Measurements from ENCODE around the gene AK6.

Gene AK6

GRCh38 chr5:69364850-69365249 lies 4.5 kb downstream of the AK6 start:
- Histone ChIP-seq H3K4me1 (peaks cover 4% of the 10 kb centered on the region), H3K27me3 (ENCODE audit: control insufficient read depth, insufficient read depth, low read length) (no peaks in the 10 kb centered on the region), H3K4me2 (ENCODE audit: low read length) (no peak overlapping the region), H3K9ac (no peak overlapping the region), H3K4me3 (ENCODE audit: low read depth, low read length) (no peak overlapping the region), H3K79me2 (peaks cover 36% of the 10 kb centered on the region), H3K9me3 (ENCODE audit: control insufficient read depth, low read length) (no peaks in the 10 kb centered on the region), H3K27ac (no peak overlapping the region), H2AFZ (no peak overlapping the region), H3K36me3 (ENCODE audit: control insufficient read depth, insufficient read depth, low read length) (no peaks in the 10 kb centered on the region)
- no peak for TF ChIP-seq CTCF (IDR thresholded peaks at IDR 0.05)

- peaks cover 4% of the 10 kb centered on the region for H3K4me1 ChIP-seq
- no peak overlapping the region for H3K4me2 ChIP-seq (ENCODE audit: low read length)
- no peak for TF ChIP-seq CTCF (IDR thresholded peaks at IDR 0.05)
- no peaks in the 10 kb centered on the region for H3K9me3 ChIP-seq (ENCODE audit: control insufficient read depth, low read length)
- no peaks in the 10 kb centered on the region for H3K36me3 ChIP-seq (ENCODE audit: control insufficient read depth, insufficient read depth, low read length)
- H3K79me2 ChIP-seq: peaks cover 36% of the 10 kb centered on the region
- H2AFZ ChIP-seq: no peak overlapping the region
- no peak overlapping the region for H3K27ac ChIP-seq
- H3K9ac ChIP-seq: no peak overlapping the region
- H3K27me3 ChIP-seq (ENCODE audit: control insufficient read depth, insufficient read depth, low read length): no peaks in the 10 kb centered on the region
- no peak overlapping the region for H3K4me3 ChIP-seq (ENCODE audit: low read depth, low read length)
Observed at GRCh38 chr5:69364414-69364813, 4.9 kb downstream of the AK6 start.

GRCh38 chr5:69360442-69360841 lies 8.9 kb downstream of the AK6 start:
- no peaks in the 10 kb centered on the region for H3K4me1 ChIP-seq
- no peak overlapping the region for H3K9ac ChIP-seq
- no peaks in the 10 kb centered on the region for H3K9me3 ChIP-seq (ENCODE audit: control insufficient read depth, low read length)
- H3K4me2 ChIP-seq (ENCODE audit: low read length): no peak overlapping the region
- no peak overlapping the region for H3K27ac ChIP-seq
- no peaks in the 10 kb centered on the region for H3K36me3 ChIP-seq (ENCODE audit: control insufficient read depth, insufficient read depth, low read length)
- H3K4me3 ChIP-seq (ENCODE audit: low read depth, low read length): no peak overlapping the region
- H3K79me2 ChIP-seq: peaks cover 35% of the 10 kb centered on the region
- TF ChIP-seq CTCF (IDR thresholded peaks at IDR 0.05): no peak
- no peak overlapping the region for H2AFZ ChIP-seq
- H3K27me3 ChIP-seq (ENCODE audit: control insufficient read depth, insufficient read depth, low read length): no peaks in the 10 kb centered on the region

GRCh38 chr5:69359699-69360098 lies 9.6 kb downstream of the AK6 start:
- Histone ChIP-seq H3K27me3 (ENCODE audit: control insufficient read depth, insufficient read depth, low read length) (no peaks in the 10 kb centered on the region), H3K4me2 (ENCODE audit: low read length) (no peak overlapping the region), H3K36me3 (ENCODE audit: control insufficient read depth, insufficient read depth, low read length) (no peaks in the 10 kb centered on the region), H3K9me3 (ENCODE audit: control insufficient read depth, low read length) (no peaks in the 10 kb centered on the region), H3K4me3 (ENCODE audit: low read depth, low read length) (no peak overlapping the region), H3K79me2 (peaks cover 42% of the 10 kb centered on the region), H3K9ac (no peak overlapping the region), H3K27ac (no peak overlapping the region), H2AFZ (no peak overlapping the region), H3K4me1 (no peaks in the 10 kb centered on the region)
- TF ChIP-seq CTCF (IDR thresholded peaks at IDR 0.05): no peak

GRCh38 chr5:69350664-69351063 lies 18.7 kb downstream of the AK6 start:
- Histone ChIP-seq H3K4me1 (no peaks in the 10 kb centered on the region), H2AFZ (no peak overlapping the region), H3K36me3 (ENCODE audit: control insufficient read depth, insufficient read depth, low read length) (no peaks in the 10 kb centered on the region), H3K27ac (no peak overlapping the region), H3K4me3 (ENCODE audit: low read depth, low read length) (no peak overlapping the region), H3K9ac (no peak overlapping the region), H3K27me3 (ENCODE audit: control insufficient read depth, insufficient read depth, low read length) (no peaks in the 10 kb centered on the region), H3K79me2 (peaks cover 8% of the 10 kb centered on the region), H3K4me2 (ENCODE audit: low read length) (no peak overlapping the region), H3K9me3 (ENCODE audit: control insufficient read depth, low read length) (no peaks in the 10 kb centered on the region)
- no peak for TF ChIP-seq CTCF (IDR thresholded peaks at IDR 0.05)
